ENCODE results near the gene PCAT6.

The PCAT6 gene

DNA sequence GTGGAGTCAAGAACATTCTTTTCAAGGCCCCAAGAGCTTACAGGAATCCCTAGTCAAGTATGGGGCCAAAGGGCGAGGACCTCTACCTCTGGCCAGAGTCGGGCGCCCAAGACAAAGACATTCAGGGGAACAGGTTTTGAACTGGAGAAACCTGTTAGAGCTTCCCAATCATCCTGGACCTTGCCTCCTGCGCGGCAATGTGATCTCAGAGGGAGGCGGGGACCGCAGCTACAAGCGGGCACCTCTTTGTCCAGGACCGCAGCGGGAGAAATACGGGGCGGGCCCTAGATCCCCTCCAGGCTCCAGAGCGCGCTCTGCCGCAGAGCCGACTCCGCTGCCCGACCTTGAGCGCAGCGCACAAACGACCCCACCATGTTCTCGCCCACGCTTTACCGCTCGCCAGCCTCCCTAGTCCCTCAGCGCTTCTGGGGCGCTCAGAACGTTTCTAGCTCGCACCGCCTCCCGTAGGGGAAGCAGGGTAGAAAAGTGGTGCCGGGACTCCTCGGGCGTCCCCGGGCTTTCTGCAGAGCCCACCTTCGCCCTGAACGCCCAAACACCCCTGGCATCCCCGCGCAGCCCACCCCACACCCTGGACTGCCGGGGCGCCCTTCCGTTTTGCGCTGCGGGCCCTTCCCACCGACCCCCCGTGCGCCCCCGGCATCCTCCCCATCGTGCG lies 50.1 kb downstream of the PCAT6 start:
- peak; percentile 83 to 99 for DNase-seq (ENCODE audit: low read depth in 1 of 2, low spot score in 1 of 2)
- TF ChIP-seq JUND (IDR thresholded peaks at IDR 0.05; ENCODE audit: low read depth), result no peak
- in situ Hi-C loops (cut with HindIII; ENCODE audit: low pct_unique_long_range_greater_than_20kb, low sequenced_read_pairs), result no loop called here

Data from T47D (cell line).